Measurements from ENCODE around the gene MICAL3.
"Not testable (repeated sequence)": the region's sequence is repeated elsewhere in the genome, so short reads cannot be mapped to it uniquely, and the experiment has no call there.

MICAL3 gene

DNA sequence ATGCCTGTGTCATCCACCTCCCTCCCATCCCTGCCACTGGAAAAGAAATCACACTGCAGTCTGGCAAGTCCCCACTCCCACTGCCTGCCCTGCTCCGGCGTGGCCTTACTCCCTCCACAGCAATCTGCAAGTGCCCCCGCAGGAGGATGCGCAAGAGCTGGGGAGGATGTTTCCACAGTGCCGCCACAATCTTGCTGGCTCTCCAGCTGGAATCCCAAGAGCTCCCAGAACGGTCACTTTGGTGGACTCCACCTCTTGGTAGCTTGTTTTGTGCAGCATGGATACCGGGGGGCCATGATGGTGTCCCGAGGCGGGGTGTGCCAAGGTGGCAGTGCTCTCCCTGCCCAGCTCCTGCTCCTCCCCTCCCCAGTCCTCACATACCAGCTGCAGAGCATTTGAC, 76.3 kb downstream of the MICAL3 start:
- no peak for DNase-seq

GRCh38 chr22:17946662-17947367, 77.5 kb downstream of the MICAL3 start:
- no peak for DNase-seq

- DNase-seq = peak; percentile 73
Observed at GRCh38 chr22:17945888-17946648, 78.3 kb downstream of the MICAL3 start.

DNA sequence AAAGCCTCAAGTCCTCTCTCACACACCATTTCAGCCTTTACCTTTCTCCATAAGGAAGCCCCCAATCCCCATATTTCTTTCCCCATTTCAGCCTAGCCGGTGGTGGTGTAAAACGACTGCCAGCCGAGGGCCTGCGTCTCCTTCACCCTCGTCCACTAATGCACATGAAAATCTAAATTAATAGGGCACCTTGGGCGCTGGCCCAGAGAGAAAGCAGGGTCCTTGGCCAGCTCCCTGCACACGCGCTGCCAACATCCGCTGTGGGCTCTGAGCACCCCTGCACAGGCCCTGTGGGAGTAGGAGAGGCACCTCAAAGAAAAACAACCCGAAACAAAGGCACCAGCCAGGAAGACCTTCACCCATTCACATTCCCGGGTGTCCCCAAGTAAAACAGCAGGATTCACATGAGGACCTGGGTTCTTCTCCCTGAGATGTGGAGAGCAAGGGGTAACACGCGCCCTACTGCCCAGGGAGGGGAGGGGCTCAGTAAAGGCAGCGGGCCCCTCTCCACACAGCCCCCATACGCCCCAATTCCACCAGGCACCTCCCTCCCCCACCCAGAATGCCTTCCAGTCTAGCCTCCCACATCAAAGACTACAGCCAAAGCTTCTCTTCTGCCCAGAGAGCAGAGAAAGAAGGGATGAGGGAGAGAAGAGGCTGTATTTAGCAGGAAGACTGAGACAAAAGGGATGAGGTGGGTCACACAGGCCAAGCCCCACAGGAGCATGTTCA, 79.0 kb downstream of the MICAL3 start:
- no peak for DNase-seq

DNA sequence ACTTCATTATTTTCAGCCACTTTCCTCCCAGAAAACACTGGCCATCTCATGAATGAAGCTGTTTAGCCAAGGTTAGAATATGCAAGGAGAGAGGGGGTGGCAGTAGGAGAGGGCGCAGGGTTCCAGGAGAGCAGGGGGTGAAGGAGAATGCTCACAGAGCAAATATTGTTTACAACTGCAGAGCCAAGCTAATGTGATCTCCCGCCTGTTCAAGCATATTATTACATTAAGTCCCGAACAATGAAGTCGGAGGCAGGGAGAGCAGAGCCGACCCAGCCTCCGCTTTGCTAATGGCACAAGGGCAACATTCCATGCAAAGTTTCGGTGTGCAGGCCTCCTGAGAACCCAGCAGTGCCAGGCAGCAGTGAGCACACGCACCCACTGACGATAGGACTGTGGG, 80.1 kb downstream of the MICAL3 start:
- no peak for DNase-seq

DNA sequence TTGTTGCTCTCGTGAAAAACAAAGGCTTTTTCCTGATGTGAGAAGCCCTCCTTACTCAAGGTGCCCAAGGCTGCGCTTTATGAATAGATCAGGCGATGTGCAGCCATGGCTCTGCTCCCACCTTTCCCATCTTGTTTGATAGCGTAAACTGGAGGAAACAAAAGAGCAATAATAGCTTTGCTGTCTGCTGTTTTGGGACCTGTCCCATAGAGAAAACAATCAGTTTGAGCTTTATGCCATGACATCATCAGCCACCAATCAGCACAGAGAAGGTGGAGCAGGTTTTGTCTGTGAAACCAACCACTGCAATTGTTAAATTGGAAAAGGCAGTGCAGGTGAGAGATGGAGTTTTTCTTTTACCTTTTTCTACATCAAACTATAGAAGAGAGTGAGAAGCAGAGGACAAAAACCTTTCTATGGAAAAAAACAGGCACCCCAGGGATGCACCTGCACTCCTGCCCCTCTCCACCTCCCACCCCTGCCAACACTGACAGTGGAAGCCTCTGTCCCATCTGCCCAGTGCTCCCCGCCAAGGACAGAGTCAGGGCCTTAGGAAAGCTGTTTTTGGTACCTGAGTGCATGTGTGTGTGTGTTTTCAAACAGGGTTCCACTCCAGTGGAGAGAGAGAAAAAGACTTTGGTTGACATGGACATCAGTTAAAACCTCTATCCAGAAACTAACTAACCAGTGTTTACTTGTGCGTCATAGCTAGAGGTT, 80.7 kb downstream of the MICAL3 start:
- DNase-seq = no peak

- no peak for DNase-seq
Observed at GRCh38 chr22:17942721-17943120, 81.6 kb downstream of the MICAL3 start.

- no peak for DNase-seq
Observed at GRCh38 chr22:17941471-17942406, 82.6 kb downstream of the MICAL3 start.

DNA sequence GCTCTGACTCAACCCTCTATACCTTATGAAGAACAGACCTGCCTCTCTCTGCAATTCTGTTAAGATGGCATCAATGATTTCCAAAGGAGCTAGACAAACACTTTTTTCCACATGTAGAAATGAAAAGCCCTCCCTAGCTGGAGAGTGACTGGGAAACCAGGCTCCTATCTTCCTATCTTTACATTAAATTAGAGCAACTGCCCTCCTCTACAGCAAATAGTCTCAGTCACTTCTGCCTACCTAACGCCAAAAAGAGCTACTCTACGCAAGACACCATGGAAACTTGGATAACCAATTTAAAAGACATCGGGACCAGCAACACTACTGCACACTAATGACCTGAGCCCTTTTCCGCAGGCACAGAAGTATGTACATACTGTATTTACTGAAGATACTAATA, 84.8 kb downstream of the MICAL3 start:
- no peak for DNase-seq

GRCh38 chr22:17939011-17939410, 85.3 kb downstream of the MICAL3 start:
- DNase-seq = no peak

GRCh38 chr22:17938484-17938924, 85.9 kb downstream of the MICAL3 start:
- DNase-seq = no peak

GRCh38 chr22:17932457-17932856, 91.9 kb downstream of the MICAL3 start:
- not testable (repeated sequence) for DNase-seq

DNA sequence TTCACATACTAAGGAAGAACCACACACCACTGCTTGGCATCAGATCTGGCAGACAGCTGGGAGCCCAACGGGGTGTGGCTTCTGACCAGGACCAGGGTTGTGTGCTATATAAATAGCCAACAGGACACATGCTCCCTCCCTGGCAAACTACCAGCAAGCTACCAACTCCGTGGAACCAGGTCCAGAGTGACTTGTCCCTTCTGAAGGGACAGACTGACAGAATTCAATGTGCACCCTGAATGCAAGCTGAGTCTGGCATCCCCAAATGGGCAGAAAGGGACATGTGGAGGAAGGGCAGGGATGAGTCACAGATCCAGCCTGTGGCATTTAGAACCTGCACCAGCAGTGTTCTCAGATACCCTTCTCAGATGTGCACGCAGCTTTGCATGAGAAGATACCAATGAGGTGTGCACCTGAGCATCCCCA, 92.9 kb downstream of the MICAL3 start:
- DNase-seq = no peak

DNA sequence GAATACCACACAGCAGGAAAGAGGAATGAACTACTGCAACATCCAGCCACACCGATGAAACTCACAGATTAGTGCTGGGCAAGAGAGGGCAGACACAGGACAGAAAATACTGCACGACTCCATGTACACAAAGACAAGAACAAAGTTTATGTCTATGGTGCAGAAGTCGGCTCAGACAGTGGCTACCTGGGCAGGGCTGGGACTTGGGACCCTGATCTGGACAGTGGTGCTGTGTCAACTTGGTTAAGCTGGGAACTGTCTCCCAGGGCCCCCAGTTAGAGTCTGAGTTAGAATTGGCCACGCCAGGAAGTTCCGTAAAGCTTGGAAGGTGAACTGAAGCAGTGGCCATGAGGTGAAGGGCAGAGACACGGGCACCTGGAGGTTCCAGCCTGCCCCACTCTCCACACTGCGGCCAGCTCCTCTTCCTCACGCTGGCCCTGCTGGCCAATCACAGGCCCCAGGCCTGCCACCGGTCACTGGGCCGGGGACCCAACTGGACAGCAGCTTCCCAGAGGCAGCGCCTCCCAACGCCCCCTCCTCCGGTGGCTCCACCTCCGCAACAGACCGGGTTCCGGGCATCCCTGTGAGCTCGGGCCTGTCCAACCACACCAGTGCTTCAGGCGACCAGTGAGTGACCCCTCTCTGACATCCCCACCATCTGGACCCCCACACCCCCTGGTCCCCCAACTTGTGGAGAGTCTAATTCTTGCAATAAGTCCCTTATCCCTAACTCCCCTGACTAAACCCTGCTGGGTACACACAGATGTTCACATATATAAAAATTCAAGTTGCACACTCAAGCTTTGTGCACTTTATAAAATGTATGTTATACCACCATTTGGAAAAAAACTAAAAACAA, 93.7 kb downstream of the MICAL3 start:
- no peak for DNase-seq

DNA sequence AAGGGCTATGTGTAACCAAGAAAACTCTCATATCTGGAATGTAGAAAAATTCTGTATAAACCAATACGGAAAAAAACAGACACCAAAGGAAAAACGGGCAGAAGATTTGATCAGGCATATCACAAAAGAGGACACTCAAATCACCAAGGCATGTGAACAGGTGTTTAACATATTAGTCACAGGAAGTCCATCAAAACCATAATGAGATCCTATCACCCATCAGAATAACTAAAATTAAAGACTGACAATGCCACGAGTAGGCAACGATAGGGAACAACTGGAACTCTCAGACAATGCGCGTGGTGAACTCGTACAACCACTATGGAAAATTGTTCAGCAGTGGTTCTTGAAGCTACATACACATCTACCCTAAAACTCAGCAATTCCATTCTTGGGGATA, 94.5 kb downstream of the MICAL3 start:
- no peak for DNase-seq

- no peak for DNase-seq
Observed at GRCh38 chr22:17928391-17928790, 96.0 kb downstream of the MICAL3 start.

GRCh38 chr22:17927062-17927461, 97.3 kb downstream of the MICAL3 start:
- no peak for DNase-seq

DNA sequence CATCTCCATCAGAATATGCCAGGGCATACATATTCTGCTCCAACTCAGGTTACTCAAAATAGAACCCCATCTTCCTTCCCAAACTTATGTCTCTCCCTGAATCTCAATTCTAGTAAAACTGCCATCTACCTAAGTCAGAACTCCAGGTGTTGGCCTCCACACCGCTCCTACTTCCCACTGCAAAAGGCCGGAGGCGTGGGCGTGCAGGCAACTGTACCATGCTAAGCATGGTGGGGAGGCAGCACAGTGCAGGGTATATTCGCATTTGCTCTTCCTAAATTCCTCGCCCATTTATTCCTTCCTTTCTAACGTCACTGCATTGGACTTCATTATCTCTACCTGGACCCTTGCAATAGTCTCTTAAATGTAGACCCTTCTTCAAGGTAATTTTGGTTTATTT, 97.8 kb downstream of the MICAL3 start:
- no peak for DNase-seq

DNA sequence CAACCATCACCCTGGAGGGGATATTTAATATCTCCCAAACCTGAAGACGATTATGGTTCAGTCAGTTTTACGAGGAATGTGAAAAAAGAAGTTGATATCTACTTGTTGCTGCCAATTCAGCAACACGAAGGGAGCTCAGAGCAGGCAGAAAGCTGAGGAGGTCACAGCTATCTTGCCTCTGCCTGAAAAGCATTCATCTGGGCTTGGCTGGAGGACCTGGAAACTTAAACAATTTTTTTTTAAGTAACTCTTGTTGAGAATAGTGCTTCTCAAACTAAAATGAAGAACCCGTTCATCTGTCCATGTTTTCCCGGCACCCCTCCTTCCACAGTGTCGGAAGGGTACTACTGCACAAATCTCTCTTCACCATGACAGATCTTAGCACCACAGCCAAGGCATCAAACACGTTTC, 98.9 kb downstream of the MICAL3 start:
- no peak for DNase-seq

- no peak for DNase-seq
Observed at GRCh38 chr22:17924735-17925364, 99.5 kb downstream of the MICAL3 start.
